HG02678 (cell line): ENCODE results near the gene BCKDHB.

Source experiments
- ATAC-seq: cut with Tn5 transposase; IDR thresholded peaks from one replicate; pipeline ENCODE4 v1.9.1; 2021; ENCODE audit warnings: mild to moderate bottlenecking, moderate library complexity; ENCODE audit not compliant: unreplicated experiment

The BCKDHB gene

DNA sequence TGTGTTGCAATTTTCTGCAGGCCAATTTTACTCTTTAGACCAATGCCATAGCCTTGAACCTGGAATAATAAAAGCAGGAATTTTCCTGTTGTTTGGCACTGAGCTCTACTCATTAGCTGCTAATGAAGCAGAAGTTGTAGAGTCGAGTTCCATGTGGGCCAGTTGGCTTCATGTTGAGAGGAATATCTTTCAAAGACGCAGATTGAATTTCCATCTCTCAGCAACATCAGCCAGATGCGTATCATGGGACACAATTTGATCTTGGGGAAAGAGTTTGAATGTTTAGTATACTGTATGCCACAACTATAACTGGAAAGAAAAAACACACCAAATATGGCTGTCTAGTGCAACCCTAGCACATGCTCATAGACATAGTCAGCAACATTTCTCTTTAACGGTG, 259.6 kb downstream of the BCKDHB start:
- no peak for ATAC-seq

DNA sequence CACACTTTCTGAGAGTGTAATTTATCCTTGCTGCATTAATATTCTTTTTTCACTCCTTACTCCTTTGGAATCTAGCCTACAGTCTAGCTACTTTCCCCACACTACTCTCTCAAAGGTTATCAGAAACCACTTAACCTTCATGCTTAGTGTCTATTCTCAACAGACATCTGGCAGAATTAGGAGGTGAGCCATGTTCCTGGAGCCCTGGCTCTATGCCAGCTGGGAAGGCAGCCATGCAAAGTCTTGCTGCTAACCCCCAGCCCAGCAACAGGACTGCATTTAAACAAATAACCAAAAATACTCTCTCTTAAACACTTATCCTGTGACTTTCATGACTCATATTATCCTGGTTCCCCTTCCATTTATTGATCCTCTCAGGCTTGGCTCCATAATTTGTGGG, 260.2 kb downstream of the BCKDHB start:
- no peak for ATAC-seq

DNA sequence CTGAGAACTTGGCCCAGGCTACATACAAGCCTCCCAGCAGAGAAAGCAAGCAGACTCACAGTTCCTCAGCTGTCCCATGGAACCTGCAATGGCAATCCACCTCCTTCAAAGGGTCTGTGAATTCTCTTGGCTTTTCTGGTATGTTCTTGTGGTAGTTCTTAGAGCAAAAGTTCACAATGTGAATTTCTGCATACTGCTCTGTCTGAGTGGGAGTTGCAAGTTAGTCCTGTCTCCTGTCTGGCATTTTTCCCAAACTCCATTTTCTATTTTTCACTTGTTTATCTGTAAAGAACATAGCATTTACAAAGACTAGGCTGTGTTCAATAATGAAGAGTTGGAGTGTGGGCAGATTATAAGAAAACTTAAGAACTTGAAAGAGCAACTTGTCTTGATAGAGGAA, 269.9 kb downstream of the BCKDHB start:
- ATAC-seq: no peak

DNA sequence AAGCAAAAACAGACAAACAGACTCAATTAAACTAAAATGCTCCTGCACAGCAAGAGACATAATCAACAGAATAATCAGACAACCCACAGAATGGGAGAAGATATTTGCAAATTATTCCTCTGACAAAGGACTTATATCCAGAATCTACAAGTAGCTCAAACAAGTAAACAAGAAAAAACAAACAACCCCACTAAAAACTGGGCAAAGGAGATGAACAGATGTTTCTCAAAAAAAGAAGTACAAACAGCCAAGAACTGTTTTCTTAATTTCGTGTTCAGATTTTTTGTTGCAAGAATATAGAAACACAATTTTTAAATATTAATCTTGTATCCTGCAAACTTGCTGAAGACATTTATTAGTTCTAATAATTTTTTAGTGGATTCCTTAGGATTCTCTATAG, 274.1 kb downstream of the BCKDHB start:
- ATAC-seq: no peak

DNA sequence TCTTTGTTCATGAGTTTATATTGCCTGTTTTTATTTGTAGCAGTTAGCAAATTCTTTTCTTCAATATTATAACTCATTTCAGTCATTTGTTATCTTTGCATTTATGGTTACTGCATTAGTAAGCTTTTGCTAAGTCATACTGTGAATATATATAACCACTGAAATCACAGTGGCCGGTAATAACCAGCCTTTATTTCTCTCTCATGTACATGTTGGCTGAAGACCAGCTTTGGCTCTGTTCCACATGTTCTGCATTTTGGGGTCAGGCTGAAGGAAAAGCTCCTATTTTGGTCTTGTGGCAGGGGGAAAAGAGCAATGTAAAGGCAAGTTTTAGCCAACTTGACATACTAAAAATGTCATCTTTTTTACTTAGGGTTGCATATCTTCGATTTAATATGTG, 276.3 kb downstream of the BCKDHB start:
- ATAC-seq: no peak

DNA sequence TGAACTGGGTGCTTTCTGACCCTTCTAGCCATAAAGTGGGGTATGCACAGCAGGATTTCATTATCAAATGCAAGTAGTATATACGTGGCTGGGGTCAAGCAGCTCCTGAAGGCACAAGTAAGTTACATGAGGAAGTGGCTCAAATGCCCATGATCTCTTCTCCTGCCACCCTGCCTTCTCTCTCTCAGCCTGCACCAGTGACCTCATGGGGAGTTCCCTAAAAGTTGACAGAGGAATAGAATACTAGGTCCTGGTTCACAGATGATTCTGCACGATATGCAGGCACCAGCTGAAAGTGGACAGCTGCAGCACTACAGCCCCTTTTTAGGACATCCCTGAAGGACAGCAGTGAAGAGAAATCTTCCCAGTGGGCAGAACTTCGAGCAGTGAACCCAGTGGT, 282.0 kb downstream of the BCKDHB start:
- ATAC-seq: no peak
